KMS-11 (cell line): ENCODE results near the gene SCAMP3.

ENCODE experiments used
- H2AFZ ChIP-seq: fragments of 200-600 bp; sonication (generic); 2 replicates; pipeline ENCODE4 v1.6.1; 2016; ENCODE audit warnings: antibody characterized with exemption, mixed run types, low read depth
- H3K27ac ChIP-seq: fragments of 200-600 bp; sonication (generic); 2 replicates; pipeline ENCODE4 v1.6.1; 2016; ENCODE audit warnings: mild to moderate bottlenecking, mixed run types
- H3K27me3 ChIP-seq: fragments of 200-600 bp; sonication (generic); 2 replicates; pipeline ENCODE4 v1.6.1; 2017; ENCODE audit warnings: mild to moderate bottlenecking, low read depth, mixed run types, moderate library complexity; ENCODE audit not compliant: insufficient read depth
- H3K36me3 ChIP-seq: fragments of 200-600 bp; sonication (generic); 2 replicates; pipeline ENCODE4 v1.6.1; 2017; ENCODE audit warnings: mild to moderate bottlenecking, mixed run types; ENCODE audit not compliant: insufficient read depth
- H3K4me1 ChIP-seq: fragments of 200-600 bp; sonication (generic); 2 replicates; pipeline ENCODE4 v1.6.1; 2016; ENCODE audit warnings: mild to moderate bottlenecking, low read depth, mixed run types; ENCODE audit not compliant: poor library complexity, severe bottlenecking
- H3K4me2 ChIP-seq: fragments of 200-600 bp; sonication (generic); 2 replicates; pipeline ENCODE4 v1.7.0; 2016; ENCODE audit warnings: mild to moderate bottlenecking, mixed run types
- H3K4me3 ChIP-seq: fragments of 200-600 bp; sonication (generic); IDR thresholded peaks from 2 replicates; pipeline ENCODE4 v1.6.1; 2017; ENCODE audit warnings: low read depth, low read length, mixed read lengths; ENCODE audit not compliant: insufficient read depth
- H3K79me2 ChIP-seq: fragments of 200-600 bp; sonication (generic); 2 replicates; pipeline ENCODE4 v1.6.1; 2016; ENCODE audit warnings: low read depth, mixed run types; ENCODE audit not compliant: insufficient read depth
- H3K9ac ChIP-seq: fragments of 200-600 bp; sonication (generic); 2 replicates; pipeline ENCODE4 v1.6.1; 2016; ENCODE audit warnings: mild to moderate bottlenecking, mixed run types
- H4K20me1 ChIP-seq: fragments of 200-600 bp; sonication (generic); 2 replicates; pipeline ENCODE4 v1.6.1; 2016; ENCODE audit warnings: mild to moderate bottlenecking, mixed run types; ENCODE audit not compliant: insufficient read depth
- TF ChIP-seq, protein P1 (sequence below): fragments of 200-600 bp; sonication (generic); conservative IDR thresholded peaks from 2 replicates; pipeline ENCODE4 v1.6.1; 2017; ENCODE audit warnings: low read depth, mild to moderate bottlenecking, antibody characterized with exemption, low read length, moderate library complexity, mixed read lengths

SCAMP3 gene

GRCh38 chr1:155305881-155306391 lies 43.8 kb upstream of the SCAMP3 start:
- H3K4me2 ChIP-seq = no peak overlapping the region
- peaks cover 23% of the 10 kb centered on the region for H3K4me1 ChIP-seq

DNA sequence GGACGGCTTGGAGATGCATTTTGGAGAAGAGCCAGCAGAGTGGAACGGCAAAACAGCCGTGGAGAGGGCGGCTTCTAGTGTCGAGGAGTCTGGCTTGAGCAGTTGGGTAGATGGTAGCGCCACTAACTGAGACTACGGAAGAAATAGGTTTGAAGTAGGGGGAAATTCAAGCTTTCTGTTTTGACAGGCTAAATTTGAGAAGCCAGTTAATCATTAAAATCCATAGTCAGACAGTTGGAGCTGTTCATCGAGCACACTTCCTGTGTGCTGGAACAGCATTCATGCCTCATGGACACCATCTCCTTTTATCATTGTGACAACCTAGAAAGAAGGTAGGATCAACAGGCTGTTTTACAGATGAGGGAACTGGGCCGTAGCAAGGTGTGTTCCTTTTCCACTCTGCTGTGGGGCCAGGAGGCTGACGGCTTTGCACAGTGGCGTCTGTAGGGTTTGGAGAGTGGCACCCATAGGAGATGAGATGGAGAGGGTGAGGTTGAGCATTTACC lies 42.5 kb upstream of the SCAMP3 start:
- Histone ChIP-seq H3K27ac (no peak overlapping the region), H3K79me2 (peaks cover 10% of the 10 kb centered on the region), H3K4me3 (no peak overlapping the region), H2AFZ (no peak overlapping the region), H3K9ac (no peak overlapping the region), H3K4me1 (peaks cover 10% of the 10 kb centered on the region), H3K36me3 (no peaks in the 10 kb centered on the region), H4K20me1 (no peaks in the 10 kb centered on the region), H3K4me2 (no peak overlapping the region), H3K27me3 (no peaks in the 10 kb centered on the region)
- TF ChIP-seq, protein P1, sequence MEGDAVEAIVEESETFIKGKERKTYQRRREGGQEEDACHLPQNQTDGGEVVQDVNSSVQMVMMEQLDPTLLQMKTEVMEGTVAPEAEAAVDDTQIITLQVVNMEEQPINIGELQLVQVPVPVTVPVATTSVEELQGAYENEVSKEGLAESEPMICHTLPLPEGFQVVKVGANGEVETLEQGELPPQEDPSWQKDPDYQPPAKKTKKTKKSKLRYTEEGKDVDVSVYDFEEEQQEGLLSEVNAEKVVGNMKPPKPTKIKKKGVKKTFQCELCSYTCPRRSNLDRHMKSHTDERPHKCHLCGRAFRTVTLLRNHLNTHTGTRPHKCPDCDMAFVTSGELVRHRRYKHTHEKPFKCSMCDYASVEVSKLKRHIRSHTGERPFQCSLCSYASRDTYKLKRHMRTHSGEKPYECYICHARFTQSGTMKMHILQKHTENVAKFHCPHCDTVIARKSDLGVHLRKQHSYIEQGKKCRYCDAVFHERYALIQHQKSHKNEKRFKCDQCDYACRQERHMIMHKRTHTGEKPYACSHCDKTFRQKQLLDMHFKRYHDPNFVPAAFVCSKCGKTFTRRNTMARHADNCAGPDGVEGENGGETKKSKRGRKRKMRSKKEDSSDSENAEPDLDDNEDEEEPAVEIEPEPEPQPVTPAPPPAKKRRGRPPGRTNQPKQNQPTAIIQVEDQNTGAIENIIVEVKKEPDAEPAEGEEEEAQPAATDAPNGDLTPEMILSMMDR = no peak

More at GRCh38 chr1:155305881-155306391, 43.8 kb upstream of the SCAMP3 start:
- no peak overlapping the region for H2AFZ ChIP-seq
- H4K20me1 ChIP-seq = no peaks in the 10 kb centered on the region
- no peak overlapping the region for H3K4me3 ChIP-seq
- TF ChIP-seq, protein P1 = no peak
- H3K27me3 ChIP-seq = no peaks in the 10 kb centered on the region
- H3K27ac ChIP-seq = no peak overlapping the region
- H3K9ac ChIP-seq = no peak overlapping the region
- 0 out of 2 replicates have a peak, but pooled peaks cover 3% of the 10 kb centered on the region for H3K36me3 ChIP-seq
- peaks cover 23% of the 10 kb centered on the region for H3K79me2 ChIP-seq

DNA sequence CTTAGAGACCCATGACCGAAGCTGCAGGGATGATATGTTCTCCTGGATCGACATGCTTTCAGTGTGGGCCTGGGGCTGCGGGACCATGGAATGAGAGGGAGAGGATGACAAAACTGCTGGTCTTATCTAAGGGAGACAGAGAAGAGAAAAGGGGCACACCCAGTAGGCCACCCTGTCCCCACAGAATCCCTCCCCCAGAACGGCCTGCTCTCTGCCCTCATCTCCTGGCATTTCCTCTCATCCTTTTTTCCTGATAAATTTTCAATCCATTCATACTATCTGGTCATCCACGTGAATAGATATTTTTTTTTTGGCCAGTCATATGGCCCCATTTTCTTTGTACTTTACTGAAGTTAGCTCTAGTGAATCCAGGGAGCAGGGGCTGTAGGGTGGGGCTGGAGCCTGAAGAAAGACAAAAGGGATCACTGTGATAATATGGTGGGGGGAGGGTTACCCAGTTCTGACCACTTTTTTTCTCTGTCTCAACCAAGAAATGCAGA lies 39.2 kb upstream of the SCAMP3 start, which contains the start of gene PKLR:
Gene PKLR (minus strand): TSS at position 97 of the 500 bp plus-strand sequence. CDS start 43 bp downstream, at position 54.
- H3K9ac ChIP-seq = no peak within 1 kb of the TSS

DNA sequence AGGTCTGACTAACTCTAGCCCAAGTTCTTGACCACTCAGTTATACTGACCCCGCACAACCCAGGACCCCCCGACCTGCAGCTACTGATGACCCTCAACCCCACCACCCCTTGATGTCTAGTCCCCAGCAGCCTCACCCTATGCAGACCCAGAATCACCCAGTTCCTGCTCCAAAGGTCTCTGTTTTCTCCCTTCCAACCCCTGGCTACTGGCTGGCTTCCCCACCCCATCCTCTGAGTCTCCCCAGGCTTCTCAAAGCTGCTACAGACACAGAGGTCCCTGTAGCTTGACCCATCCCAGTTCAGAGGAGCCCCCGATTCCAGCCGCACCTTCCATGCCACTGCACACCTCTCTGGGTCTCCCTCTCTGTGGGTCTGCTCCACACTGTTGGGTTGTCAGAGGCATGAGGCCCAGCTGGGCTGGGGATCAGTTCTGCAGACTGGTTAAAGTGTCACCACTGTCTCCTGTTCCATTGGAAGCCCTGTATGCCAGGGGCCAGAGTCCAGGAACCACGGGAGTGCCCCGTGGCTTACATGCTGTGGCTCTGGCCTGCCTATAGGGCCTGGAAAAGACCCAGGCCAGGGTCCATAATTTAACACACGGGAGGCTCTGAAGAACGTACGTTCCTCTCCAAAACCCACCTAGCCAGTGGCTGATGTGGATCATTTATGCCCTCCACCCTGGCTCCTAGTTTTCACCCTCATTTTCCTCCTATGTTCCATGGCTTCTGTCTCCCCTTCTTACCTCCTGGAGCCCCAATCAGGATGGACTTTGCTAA lies 38.6 kb upstream of the SCAMP3 start:
- Histone ChIP-seq H4K20me1 (no peaks in the 10 kb centered on the region), H3K4me1 (no peaks in the 10 kb centered on the region), H3K4me2 (no peak overlapping the region), H3K9ac (no peak overlapping the region), H3K36me3 (no peaks in the 10 kb centered on the region), H3K27ac (no peak overlapping the region), H3K27me3 (peaks cover 15% of the 10 kb centered on the region; the same call in 1 of the 2 replicates), H3K4me3 (no peak overlapping the region), H3K79me2 (no peaks in the 10 kb centered on the region), H2AFZ (no peak overlapping the region)
- TF ChIP-seq, protein P1 = no peak

More for the DNA sequence above, 39.2 kb upstream of the SCAMP3 start, which contains the start of gene PKLR:
- Histone ChIP-seq H3K79me2 (no peaks in the 10 kb centered on the region), H3K36me3 (no peaks in the 10 kb centered on the region), H3K4me3 (no peak within 1 kb of the TSS), H3K27me3 (peaks cover 12% of the 10 kb centered on the region; the same call in 1 of the 2 replicates), H3K4me2 (no peak within 1 kb of the TSS), H2AFZ (no peak within 1 kb of the TSS), H3K4me1 (no peaks in the 10 kb centered on the region), H3K27ac (no peak within 1 kb of the TSS), H4K20me1 (no peaks in the 10 kb centered on the region)
- TF ChIP-seq, protein P1 = no peak
